Cortex of kidney (tissue), 1 donor: ENCODE data around the gene CTSO.
"Not testable (repeated sequence)": the region's sequence is repeated elsewhere in the genome, so short reads cannot be mapped to it uniquely, and the experiment has no call there.

ENCODE experiments used
- DNase-seq: peaks from one replicate; lab custom pipeline; 2025; lab: John Stamatoyannopoulos, UW

CTSO gene

DNA sequence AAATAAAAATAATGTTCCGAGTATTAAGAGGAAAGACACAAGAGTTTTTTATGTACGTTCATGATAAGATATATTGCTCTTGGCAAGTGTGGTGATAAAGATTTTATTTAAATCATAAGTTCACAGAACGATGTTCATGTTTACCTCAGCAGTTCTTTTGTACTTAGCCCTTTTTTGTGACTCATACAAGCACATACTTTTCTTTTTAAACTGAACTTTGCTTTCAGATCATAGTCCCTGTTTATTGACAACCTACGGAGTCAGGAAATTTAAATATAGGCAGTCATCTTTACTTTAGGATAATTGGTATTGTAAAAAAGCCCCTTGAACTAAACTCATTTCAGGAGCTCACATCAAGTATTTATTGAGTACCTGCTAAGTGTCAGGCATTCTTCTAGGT lies 1.3 kb upstream of the CTSO start:
- DNase-seq, result no peak

DNA sequence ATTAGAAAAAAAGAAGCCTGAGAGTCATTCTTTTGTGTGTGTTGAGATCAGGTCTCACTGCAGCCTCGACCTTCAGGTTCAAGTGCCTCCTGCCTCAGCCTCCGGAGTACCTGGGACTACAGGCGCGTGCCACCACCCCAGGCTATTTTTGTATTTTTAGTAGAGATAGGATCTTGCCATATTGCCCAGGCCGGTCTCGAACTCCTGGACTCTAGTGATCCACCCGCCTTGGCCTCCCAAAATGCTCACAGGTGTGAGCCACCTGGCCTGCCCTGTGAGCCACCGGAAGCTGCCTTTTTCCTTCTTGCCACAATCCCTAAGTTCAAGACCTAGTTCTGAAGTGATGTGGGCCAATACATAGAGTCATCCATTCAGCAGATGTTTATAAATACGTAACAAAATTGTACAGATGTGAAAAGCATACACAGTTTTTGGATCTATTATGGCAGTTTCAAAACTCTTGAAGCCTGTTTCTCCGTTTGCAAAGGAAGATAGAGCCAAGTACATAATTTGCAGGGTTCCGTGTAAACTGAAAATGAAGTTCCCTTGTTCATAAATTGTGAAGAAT lies 536 bp upstream of the CTSO start:
- DNase-seq, result no peak

DNA sequence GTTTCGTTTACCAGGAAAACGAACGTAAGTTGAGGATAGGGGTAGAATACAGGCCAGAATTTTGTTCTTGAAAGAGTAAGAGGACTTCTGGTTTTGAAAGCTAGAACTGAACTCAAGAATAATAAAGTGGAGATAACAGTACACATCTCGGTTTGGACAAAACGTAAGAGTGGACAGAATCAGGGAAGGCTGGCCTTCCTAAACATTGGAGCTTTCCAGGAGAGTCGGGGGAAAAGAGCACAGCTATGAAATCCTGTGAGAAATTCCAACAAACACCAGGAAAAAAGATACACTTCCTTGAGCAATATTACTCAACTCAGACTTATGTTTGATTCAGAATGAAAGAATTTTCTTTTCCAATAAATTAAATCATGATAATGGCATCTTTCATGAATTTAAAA lies 1.2 kb downstream of the CTSO start:
- DNase-seq, result no peak

DNA sequence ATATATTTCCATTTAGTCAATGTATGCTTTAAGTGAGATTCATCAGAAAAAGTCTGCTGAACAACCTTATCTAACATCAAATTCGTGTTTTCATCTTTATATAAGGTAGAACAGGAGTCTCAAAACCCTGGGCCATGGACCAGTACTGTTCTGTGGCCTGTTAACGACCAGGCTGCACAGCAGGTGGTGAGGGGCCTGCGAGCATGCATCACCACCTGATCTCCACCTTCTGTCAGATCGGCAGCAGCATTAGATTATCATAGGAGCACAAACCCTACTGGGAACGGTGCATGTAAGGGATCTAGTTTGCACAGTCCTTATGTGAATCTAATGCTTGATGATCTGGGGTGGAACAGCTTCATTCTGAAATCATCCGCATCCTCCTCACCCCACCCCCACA lies 3.2 kb downstream of the CTSO start:
- no peak for DNase-seq

DNA sequence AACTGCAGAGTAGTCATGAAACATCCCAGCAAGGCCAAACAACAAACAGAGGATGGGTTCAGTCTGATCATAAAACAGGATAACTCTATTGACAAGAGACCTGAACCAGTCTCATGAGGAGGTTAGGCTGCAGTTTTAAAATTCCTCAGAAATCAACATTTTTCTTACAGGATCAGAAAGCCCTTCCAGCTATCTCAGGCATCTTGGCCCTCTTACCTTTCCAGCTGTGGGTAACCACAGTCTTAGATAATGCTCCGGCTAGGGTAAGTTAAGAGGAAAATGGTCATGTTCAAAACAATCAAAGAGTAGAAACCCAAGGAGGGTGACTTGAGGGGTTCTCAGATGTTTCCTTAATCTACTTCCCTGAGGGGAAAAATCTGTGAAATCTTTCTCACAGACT lies 5.1 kb downstream of the CTSO start:
- DNase-seq, result no peak

DNA sequence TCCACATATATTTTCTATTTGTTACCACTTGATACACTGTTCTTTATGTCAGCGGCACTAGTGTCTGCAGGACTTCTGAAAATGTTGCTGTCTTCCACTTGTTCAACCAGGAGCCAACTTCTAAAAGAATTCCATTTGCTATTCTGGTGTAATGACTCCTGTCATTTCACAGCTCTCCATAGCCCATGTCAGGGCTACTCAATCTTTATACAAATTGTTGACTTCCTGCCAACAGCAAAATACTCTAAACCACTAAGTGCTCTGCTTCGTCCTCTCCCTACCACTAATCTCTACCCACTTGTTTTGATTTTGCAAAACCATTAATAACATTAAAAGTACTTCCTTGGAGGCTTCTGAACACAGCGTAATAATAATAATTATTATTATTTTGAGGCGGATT lies 7.2 kb downstream of the CTSO start:
- DNase-seq, result no peak

DNA sequence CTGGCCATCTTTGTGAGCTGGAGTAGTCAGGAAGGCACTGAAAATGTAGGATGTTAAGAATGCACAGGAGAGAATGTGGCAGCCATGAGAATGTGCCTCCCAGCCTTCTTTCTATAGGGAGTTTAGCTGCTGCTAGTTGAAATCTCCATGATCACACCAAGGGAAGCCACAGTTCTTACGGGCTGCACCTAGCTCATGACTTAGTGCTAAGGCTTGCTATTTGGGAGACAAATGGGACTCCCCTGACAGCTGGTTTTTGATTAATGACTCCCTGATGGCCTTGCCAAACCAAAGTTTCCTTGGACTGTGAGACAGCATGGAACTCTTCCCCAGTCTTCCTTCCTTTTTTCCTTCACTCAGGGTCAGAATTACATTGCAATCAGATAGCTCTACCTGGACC lies 9.2 kb downstream of the CTSO start:
- DNase-seq, result no peak

DNA sequence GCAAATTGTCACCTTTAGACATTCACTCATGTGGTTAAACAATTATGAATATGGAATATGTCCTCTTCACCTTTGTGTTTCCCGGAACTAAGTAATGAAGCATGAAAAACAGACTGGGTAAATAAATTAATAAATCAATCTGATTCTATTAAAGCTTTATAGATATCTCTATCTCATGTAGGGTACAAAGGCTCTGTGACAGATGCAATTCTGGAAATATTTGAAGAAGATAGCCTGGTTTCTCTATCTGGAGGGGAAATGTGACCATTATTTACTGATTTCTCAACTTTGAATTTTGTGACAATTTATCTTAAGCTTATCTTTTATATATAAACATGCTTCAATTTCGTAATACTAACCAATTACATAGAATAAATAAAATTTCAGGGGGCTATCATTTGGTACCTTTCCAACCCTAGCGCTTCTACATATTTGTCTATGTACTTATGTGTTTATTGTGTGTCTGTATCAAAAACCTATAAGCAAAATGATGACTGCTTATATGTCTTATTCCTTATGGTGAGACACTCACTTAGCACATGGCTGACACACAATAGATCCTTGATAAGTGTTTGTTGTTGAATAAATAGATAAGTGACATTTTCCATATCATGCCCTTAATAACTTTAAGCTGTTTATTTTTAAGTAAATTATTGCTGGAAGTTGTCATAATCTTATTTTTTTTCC lies 9.9 kb downstream of the CTSO start:
- no peak for DNase-seq

DNA sequence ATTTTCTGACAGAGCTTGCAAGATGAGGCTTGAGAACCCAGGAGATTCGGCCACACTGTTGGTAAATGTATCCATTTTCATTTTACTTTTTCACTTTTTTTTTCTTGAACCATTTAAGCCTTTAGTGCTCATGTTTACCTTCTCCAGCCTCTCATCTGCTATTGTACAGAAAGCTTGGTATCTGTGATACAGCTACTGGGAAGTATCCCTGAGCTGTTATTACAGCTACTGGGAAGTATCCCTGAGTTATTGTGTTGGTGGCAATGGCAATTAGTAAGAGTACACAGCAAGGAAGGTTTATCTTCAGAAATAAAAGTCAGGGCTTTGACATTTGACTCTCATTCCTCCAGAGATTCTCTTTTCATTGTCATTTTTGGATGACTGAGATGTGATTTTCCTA lies 11.8 kb downstream of the CTSO start:
- no peak for DNase-seq

DNA sequence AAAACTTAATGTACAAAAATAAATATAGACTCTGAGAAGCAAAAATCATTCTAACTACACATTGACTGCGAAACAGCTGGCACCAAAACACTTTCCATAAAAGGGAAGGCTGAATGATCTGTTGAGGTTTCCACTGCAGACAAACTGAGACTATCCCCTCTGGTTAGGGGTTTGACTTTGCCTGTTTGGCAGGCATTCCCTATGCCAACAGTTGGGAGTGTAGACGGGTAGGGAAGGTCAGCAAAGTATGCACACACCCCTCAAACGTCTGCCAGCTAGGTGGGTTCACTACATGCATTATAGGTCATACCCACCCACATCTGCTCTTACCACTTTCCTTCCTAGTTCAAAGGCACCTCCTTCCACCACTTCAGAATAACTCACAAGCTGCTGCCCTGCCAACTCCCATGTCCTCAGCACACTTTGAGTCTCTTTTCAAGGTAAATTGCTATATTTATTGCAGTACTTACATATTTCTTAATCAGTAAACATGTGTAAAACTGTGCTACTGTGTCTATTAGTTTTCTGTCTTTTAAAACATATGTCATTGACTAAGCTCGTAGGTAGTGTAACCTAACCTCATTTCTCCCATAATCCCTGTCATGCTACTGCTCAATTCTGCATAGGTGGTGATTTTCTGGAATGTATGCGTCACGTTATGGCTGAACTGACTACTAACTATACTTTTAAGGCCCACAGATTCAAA lies 12.4 kb downstream of the CTSO start:
- no peak for DNase-seq

DNA sequence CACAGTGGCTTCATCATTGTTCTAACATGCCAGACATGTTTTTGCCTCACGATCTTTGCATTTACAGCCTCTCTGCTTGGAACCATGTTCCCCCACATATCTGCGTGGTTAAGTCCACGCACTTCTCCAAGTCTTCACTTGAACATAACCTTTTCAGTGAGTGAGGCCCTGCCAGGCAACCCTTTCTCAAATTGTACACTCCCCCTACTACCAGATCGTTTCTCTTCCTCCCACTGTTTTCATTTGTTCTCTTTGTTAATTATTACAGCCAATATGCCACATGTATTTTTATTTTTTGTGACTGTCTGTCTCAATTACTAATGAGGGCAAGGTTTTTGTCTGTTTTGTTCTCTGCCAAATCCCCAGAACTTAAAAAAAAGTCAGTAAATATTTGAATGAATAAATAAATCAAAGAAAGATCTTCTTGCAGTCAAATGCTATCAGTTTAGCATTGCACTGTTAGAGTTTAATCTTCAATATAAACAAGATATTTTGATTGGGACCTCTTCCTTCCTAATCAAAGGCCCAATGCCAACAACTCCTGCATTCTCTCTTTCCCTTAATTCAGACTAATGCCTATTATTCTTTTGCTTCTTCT lies 18.2 kb downstream of the CTSO start:
- DNase-seq, result no peak

DNA sequence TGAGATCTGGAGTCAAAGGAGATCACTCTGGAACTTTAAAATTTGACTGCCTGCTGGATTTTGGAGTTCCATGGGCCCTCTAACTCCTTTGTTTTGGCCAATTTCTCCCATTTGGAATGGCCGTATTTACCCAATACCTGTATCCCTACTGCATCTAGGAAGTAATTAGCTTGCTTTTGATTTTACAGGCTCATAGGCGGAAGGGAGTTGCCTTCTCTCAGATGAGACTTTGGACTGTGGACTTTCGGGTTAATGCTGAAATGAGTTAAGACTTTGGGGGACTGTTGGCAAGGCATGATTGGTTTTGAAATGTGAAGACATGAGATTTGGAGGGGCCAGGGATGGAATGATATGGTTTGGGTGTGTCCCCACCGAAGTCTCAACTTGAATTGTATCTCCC lies 19.0 kb downstream of the CTSO start:
- not testable (repeated sequence) for DNase-seq

DNA sequence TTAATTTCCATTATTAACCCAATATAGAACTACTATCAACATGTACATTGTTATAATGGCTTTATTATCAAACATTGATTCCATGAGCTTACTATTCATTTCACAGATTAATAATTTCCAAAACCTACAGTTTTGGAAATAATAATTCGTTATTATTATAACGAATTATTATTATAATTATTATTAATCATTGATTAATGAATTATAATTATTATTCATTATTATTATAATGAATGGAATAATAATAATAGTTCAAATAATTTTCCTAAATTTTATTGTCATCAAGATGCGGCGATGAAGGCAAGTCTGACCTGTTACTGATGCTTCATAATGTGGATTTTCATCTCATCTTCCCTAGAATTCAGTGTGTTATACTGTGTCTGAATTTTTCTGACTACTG lies 22.0 kb downstream of the CTSO start:
- no peak for DNase-seq

DNA sequence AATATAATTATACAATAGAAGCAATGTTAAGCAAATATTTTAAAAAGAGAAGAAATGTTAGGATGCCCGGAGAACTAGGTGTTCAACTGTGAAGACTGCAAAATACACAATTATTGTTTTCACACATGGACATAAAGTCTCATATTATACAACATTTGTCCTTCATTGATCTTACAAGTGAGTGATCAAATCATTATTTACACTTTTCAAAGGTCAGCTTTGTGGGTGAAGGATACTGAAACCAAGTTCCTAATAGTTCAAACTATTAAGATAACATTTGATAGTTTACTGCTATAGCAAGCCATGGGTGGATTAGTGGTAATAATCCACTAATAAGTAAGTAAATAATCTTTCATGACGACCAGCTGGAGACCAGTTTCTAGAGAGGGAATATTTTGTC lies 23.3 kb downstream of the CTSO start:
- no peak for DNase-seq

DNA sequence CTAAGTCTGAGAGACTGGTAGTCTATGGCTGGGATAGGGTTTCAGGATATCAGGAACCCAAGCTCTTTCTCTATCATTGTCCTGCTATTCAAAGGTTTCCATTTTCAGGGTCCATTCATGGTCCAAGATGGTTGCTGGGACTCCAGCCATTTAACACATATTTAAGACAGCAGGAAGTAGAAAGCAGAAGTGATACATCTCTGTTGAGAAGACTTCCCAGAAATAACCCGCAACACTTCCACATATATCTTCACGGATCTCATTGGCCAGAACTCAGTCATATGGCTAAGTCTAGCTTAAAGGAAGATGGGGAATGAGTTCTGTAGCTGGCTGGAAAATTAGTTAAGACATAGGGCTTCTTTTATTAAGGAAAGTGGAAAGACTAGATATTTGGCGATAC lies 23.8 kb downstream of the CTSO start:
- no peak for DNase-seq

DNA sequence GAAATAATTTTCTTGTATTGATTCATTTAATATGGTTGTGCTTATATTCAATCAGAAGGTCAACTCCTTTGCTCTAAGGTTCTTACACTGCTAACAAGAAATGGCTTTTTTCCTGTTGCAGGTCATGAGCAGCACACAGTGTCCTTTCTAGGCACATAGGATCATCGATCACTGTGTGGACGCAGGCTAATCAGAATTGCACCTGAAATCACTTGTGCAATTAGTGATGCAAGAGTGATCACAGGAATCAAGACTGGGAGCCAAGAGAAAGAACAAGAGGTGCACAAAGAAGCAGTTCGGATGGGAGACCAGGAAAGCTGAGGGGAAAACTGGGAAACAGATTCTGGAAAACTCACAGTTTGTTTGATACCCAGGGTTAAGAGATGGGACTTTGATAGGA lies 29.0 kb downstream of the CTSO start:
- DNase-seq, result no peak

DNA sequence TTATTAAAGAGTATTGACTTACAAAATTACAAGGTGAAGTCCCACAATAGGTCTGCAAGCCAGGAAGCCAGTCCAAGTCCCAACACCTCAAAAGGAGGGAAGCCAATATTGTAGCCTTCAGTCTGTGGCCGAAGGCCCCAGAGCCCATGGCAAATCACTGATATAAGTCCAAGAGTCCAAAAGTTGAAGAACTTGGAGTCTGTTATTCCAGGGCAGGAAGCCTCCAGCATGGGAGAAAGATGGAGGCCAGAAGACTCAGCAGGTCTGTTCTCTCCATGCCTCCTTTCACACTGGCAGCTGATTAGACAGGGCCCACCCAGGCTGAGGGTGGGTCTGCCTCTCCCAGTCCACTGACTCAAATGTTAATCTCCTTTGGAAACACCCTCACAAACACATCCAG lies 32.1 kb downstream of the CTSO start:
- no peak for DNase-seq

DNA sequence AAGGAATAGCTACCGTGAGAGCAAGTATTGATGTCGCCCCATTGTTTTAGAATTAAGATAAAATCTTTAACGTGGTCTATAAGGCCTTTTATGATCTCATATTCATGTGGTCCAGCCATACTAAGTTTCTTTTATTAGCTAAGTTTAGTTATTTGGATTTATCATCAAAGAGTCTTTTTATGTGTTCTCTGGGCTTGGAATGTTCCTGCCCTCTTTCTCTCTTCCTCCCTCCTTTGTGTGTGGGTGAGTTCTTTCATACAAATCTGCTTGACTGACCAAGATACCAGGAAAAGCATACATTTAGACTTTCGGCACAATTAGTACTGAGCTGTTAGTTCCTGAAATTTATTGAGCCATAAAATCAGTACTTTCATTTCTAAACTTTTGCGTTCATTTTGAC lies 38.9 kb downstream of the CTSO start:
- no peak for DNase-seq

DNA sequence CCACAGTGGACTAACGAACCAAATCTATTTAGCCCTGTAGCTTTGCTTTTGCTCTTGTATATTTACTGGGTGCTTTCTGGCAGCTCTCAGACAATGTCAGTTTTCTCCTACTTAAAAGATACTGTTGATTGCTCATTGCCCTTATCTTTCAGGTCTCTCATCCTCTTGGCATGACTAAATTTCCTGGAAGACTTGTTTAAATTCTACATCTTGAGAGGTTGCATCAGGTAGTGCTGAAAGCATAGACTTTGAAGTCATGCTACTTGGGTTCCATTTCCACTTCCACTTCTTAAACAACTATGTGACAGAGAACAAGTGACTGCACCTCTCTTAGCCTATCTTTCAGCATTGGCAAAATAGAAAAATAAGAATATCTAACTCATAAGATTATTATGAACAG lies 41.8 kb downstream of the CTSO start:
- no peak for DNase-seq

DNA sequence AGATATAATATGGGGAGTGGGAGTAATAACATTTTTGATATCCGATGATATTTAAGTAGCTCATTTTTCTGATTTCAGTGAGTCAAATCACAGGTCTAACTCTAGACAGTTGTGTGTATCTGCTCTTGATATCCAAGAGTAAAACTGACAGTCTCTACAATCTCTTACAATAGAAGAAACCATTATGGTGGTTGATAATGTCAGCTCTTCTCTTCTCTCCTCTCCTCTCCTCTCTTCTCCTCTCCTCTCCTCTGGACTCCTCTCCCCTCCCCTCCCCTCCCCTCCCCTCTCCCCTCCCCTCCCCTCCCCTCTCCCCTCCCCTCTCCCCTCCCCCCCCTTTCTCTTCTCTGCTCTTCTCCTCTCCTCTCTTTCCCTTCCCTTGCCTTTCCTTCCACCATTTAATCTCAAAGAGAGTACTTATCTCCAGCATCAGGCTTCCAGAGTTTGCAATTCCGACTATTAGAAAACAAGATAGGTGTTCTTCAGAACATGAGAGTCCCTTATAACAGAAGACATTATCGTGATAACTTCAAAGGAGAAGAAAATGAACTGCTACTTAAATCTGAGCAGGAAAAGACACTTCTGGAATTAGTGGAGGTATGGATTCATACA lies 43.9 kb downstream of the CTSO start:
- DNase-seq, result no peak

DNA sequence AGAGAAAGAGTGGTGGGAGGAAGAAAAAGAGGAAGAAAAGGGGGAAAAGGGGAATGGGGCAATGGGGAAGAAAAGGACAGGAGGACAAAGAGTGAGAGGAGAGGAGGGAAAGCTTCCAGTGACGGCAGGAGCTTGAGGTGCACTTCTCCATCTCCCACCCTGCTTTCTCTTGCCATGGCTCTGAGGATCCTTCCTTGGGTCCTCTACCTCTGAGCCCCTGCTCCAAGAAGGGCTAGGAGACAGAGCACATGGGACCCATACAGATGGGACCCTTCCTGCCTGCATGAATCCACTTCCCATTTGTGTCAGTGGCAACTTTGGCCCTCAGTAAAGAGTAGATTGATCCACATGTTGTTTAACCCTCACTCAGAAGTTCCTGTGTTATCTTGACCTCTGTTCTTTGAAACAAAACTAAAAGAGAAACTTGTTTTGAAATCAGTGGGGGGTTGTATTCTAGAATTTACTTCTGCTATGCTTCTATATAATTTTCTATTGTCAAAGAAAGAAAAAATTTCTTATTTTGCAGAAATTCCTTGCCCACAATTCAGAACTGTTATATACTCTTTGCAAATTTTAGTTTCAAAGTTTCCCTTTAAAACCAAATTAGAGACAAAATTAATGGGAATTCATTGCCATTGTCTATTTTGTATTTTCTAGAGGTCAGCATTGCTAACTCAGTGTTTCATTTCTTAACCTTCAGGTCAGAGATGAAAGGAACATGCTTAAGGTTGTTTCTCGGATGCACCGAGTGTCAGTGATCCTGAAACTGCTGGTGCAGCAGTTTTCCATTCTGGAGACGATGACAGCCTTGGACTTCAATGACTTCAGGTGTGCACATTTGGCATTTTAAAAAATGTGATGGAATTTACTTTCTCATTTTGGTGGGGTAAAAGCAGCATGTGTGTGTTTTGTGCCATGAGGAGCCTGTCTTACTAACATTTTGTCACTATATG lies 45.2 kb downstream of the CTSO start:
- DNase-seq, result no peak

DNA sequence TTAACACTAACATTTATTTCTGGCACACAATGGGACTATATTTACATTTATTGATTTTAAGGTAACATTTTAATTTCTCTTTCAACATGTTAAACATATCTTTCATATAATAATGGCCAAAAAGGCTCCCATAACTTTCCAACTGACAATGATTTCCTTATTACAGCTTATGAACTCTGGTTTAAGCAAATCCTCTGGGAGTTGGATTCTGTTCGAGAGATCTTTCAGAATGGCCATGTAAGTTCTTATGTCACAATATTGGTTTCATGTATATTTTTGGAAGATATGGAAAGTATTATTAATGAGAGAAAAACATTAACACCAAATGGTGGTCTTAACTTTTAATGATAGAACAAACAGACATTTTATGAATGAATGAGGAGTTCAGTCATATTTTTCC lies 46.1 kb downstream of the CTSO start:
- no peak for DNase-seq
